B cell (primary cell): ENCODE results near the gene DLAT.
"Not testable (repeated sequence)": the region's sequence is repeated elsewhere in the genome, so short reads cannot be mapped to it uniquely, and the experiment has no call there.

Source experiments
- CTCF ChIP-seq: fragments of 200-600 bp; IDR thresholded peaks from one replicate; pipeline ENCODE4 v1.8.0; 2022; ENCODE audit warnings: antibody characterized with exemption, mild to moderate bottlenecking
- EZH2 ChIP-seq: IDR thresholded peaks from 2 replicates; pipeline ENCODE4 v1.6.1; 2012; ENCODE audit warnings: borderline replicate concordance, low read depth, mild to moderate bottlenecking, moderate library complexity, low read length; ENCODE audit not compliant: insufficient read depth, poor library complexity, severe bottlenecking

DNA sequence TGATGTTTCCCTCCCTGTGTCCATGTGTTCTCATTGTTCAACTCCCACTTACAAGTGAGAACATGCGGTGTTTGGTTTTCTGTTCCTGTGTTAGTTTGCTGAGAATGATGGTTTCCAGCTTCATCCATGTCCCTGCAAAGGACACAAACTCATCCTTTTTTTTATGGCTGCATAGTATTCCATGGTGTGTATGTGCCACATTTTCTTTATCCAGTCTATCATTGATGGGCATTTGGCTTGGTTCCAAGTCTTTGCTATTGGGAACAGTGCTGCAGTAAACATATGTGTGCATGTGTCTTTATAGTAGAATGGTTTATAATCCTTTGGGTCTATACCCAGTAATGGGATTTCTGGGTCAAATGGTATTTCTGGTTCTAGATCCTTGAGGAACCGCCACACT, 21.4 kb downstream of the DLAT start:
- not testable (repeated sequence) for TF ChIP-seq CTCF, EZH2
